ENCODE measurements around the gene HEG1.

- TF ChIP-seq CTCF (IDR thresholded peaks at IDR 0.05) (no peak), POLR2A (IDR thresholded peaks at IDR 0.05) (no peak), POLR2AphosphoS5 (IDR thresholded peaks at IDR 0.05) (no peak), EP300 (IDR thresholded peaks at IDR 0.05) (no peak)
Measured at GRCh38 chr3:125000661-125001060, 55.1 kb downstream of the HEG1 start.

All from gastroesophageal sphincter (tissue), 3 donors.